ENCODE measurements around the gene CNTNAP2.

DNA sequence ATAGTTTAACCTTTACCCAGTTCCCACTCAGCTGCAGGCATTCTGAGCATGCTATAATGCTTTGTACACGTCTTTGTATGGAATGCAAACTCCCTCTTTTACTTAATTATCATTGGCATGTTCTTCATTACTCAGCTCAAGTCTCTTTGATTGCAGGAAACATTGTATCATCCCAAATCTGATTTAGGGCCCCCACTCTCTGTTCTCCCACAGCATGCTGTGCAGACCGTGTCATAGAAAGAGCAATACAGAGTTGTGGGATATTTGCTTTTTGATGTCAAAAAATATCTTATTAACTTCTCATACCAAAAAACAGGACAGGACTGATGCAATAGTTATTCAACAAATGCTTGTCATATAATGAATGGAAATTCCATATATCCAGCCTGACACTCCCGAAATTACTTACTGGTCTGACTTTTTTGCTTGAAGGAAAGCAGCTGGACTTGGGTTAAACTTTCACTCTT lies 1392.5 kb downstream of the CNTNAP2 start:
- no peak for TF ChIP-seq POLR2A (IDR thresholded peaks at IDR 0.05)
- TF ChIP-seq, protein P1, sequence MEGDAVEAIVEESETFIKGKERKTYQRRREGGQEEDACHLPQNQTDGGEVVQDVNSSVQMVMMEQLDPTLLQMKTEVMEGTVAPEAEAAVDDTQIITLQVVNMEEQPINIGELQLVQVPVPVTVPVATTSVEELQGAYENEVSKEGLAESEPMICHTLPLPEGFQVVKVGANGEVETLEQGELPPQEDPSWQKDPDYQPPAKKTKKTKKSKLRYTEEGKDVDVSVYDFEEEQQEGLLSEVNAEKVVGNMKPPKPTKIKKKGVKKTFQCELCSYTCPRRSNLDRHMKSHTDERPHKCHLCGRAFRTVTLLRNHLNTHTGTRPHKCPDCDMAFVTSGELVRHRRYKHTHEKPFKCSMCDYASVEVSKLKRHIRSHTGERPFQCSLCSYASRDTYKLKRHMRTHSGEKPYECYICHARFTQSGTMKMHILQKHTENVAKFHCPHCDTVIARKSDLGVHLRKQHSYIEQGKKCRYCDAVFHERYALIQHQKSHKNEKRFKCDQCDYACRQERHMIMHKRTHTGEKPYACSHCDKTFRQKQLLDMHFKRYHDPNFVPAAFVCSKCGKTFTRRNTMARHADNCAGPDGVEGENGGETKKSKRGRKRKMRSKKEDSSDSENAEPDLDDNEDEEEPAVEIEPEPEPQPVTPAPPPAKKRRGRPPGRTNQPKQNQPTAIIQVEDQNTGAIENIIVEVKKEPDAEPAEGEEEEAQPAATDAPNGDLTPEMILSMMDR (IDR thresholded peaks at IDR 0.05) = no peak
